Stimulated activated CD8-positive, alpha-beta memory T cell treated with anti-CD3 and anti-CD28 coated beads, Interleukin-4, amount 100 ng/mL, for 48 hours (primary cell): ENCODE results near the gene ZBTB47.

Source experiments
- DNase-seq: peaks from one replicate; pipeline ENCODE4 v3.0.0-alpha.2; 2020

ZBTB47 gene

DNA sequence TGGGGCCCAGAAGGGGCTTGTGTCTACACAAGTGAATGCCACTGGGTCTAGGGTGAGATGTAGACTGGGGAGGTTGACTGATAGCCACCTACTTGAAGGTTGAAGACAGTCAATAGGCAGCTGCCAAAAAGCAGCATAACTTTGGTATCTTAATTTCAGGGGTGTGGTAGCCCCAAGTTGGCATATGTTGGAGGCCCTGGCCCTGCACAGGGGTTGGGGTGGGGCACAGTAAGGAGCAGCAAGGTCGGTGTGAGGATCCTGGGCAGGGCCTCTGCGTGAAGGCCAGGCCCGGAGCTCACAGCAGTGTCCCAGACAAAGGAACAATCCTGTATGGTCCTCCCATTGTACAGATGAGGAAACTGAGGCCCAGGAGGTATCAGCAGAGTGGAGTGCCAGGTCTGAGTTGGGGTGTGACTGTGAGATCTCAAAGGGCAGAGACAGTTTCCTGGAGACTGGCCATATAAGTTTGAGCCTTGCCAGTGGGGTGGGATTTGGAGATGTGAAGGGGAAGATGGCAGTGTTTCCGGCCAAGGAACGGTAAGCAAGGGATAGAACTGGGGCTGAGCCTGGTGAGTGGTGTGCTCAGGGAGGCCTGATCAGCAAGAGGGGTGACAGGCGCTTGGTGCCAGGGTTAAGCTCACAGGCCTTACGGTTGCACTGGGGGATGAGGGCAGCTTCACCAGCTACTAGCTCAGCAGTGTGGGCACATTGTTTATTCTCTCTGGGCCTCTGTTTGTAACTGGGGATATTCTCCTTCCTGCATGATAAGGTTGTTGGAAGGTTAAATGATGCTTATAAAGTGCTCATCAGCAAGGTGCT is 33.5 kb downstream of the ZBTB47 start:
- DNase-seq = no peak

GRCh38 chr3:42688016-42688415 is 34.5 kb downstream of the ZBTB47 start:
- DNase-seq = no peak

DNA sequence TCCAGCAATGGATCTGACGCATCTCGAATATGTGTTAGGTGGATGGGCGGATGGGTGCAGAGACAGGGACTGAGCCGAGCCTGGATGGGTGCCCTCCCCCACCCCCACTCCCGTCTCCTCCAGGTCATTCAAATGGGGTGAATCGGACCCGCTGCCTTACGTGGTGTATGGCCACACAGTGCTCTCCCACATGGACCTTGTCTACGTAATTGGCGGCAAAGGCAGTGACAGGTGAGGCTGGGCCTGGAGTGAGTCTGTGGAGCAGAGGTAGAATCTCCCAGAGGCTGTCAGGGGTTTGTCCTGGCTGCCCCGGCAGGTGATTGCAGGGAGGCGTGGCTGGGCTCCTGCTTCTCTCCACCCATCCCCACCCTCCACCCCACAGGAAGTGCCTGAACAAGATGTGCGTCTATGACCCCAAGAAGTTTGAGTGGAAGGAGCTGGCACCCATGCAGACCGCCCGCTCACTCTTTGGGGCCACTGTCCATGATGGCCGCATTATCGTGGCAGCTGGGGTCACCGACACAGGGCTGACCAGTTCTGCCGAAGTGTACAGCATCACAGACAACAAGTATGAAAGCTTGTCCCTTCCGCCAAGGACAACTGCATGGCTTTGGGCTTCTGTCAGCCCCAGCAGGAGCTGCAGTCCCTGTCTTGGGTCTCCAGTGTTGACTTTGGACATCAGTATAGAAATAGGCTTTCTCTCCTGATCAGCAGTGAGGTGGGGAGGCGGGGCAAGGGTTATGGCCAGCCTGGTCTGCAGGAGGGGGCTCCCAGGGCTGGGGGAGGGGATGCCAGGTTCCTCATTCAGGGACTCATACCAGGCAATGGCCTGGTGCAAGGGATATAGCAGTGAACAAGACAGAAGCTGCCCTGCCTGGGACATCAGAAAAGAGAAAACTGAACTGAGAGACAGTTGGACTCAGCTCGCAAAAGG is 35.3 kb downstream of the ZBTB47 start:
- no peak for DNase-seq

GRCh38 chr3:42689421-42690014 is 36.0 kb downstream of the ZBTB47 start:
- DNase-seq = no peak

DNA sequence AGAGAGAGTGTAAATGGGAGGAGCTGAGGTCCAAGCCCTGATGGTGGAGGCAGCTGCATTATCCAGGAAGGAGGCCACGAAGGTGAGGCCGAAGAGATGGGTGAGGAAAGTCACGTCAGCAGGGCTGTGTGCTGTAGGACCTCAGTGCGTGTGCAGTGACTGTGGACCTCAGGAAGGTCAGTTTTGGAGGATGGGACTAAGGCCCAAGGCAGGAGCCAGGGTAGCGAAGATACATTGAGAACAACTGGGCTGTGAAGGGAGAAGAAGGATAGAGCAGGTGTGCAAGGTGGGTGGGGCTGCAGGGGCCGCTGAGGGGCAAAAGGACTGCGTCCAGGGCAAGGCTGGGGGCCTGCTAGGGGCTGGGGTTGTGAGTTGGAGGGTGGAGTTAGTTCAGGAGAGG is 36.7 kb downstream of the ZBTB47 start:
- no peak for DNase-seq

- DNase-seq = no peak
These were observed 37.5 kb downstream of the ZBTB47 start for GRCh38 chr3:42690766-42691680.

- DNase-seq = no peak
These were observed 38.5 kb downstream of the ZBTB47 start for GRCh38 chr3:42691816-42692666.

DNA sequence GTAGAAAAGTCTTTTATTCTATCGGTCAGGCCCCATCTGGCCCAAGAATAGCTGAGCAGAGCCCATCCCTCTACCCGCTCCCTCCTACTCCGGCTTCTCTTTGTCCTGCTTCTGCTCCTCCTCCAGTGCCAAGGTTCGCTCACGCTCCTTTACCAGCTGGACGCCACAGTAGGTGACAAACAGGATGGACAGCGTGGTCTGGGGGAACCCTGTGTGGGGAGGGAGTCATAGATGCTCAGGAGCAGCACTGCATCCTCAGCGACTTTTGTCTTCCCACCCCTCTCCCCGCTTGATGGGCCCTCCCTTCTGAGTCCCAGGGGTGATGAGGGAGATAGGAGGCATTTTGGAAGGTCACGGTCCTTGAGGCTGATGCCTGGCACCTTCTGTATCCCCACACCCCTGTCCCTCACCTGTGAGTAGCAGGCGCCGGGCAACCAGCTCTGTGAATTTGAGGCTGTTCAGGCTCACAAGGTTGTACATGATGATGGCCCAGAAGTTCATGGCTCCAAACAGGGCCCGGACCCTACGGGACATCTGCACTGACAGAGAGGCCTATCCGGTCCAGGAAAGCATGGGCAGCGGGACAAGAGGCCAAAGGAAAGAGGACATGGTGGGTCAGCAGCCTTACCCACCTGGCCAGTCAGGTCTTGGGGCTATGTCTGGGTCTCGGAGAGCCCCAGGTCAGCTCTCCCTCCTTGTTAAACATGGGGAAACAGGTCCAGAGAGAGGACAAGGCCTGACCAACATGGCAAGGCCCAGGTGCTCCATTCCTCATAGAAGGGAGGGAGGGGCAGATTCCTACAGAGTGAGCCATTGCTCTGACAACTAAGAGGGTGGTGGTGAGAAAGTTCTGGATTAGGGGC is 39.4 kb downstream of the ZBTB47 start:
- no peak for DNase-seq

DNA sequence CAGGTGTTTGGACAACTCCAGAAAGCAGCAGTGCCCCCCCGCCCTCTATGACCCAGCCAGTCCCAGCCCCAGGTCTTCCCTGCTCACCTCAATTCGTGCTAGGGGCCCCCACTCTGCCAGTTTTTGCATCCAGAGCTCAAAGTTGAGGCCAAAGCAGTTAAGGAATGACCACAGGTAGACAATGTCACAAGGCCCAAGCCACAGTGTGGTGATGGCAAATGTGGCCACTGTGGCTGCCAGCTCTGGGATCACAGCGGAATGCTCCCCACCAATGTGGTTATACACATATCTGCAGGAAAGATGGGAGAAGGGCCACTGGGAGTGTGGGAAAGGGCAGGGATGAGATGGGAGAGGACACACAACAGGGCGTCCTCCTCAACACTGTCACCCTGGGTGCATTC is 40.0 kb downstream of the ZBTB47 start:
- no peak for DNase-seq

DNA sequence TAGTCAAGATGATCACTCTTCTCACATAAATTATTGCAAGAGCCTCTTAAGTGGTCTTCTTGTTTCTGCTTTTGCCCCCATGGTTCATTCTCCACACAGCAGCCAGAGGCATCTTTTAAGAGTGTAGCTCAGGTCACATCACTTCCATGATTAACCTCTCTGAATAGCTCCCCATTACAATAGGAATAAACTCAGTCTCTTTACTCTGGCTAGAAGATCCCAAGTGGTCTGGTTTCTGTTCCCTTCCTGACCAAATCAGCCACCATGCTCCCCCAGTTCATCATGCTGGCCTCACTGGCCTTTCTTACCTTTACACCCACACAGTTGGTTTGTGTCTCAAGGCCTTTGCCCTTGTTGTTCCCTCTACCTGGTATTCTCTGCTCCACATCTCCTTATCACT is 40.9 kb downstream of the ZBTB47 start:
- DNase-seq = no peak

DNA sequence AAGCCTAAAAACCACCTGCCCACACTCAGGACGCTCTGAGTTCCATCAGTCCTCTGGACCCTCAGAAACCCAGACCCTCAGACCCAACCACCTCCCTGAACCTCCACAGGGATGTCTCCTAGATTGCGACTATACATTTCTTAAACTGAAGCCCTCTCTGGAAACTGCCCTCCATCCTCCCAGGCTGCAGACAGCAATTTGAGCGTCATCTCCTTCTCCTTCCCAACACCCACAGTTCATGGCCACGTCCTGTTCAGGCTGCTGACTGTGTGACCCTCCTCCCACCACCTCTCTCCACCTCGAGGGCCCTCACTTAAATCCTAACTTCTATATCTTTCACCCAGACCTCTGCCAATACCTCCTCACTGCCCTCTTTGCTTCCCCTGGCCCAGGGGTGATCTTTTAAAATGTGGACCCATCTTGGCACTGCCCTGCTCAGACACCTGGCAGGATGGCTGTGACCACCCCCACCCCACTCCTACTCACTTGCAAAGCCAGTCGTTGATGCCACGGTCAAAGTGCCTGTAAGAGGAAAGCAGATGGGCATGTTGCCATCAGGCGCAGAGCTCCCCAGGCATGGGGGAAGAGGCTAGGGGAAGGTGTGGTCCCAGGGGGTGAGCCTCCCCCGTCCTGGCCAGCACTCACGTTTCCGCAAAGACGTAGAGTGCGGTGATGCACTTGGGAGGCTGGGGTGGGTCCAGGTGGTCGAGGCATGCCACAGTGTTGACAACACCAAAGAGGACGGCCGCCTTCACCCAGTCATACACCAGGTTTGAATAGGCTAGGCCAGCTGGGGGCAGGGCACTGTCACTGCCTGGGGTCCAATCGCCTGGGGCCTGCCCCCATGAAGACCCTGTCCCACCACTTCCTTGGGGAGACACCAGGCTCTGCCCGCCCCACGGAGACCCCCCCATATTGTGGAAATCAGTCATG is 43.1 kb downstream of the ZBTB47 start:
- no peak for DNase-seq

DNA sequence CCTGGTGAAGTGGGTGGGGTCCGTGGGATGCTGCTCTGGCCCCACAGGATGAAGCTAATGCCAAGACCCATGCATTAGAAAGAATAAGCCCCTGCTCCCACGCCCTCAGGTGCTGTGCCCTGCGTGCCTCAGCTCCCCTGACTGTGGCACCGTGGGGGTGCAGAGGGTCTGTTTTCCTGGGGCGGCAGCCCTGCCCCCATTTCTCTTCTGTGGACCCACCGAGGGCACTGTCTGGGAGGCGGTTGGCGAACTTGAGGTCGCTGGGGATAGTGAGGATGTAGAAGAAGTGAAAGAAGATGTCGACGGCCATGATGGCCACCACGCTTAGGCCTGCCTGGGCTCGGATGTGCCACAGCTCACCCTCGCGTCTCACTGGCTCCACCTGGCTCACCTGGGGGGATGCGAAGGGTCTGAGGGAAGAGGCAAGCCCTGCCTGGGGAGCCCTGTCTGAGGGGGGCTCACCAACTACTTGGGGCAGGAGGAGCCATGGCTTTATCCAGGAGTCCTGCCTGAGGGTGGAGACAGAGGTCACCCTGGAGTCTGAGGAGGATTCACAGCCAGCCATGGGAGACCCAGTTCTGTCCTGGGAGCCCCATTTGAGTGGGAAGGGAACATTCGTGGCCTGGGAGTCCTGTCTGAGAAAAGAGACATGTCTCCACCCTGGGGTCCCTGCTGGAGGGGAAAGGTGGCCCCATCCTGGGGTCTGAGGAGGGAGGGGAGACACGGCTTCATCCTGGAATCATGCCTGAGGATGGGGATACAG is 44.0 kb downstream of the ZBTB47 start:
- no peak for DNase-seq

GRCh38 chr3:42698216-42698910 is 44.9 kb downstream of the ZBTB47 start:
- no peak for DNase-seq

GRCh38 chr3:42698911-42699230 is 45.4 kb downstream of the ZBTB47 start:
- DNase-seq = peak; percentile 30

DNA sequence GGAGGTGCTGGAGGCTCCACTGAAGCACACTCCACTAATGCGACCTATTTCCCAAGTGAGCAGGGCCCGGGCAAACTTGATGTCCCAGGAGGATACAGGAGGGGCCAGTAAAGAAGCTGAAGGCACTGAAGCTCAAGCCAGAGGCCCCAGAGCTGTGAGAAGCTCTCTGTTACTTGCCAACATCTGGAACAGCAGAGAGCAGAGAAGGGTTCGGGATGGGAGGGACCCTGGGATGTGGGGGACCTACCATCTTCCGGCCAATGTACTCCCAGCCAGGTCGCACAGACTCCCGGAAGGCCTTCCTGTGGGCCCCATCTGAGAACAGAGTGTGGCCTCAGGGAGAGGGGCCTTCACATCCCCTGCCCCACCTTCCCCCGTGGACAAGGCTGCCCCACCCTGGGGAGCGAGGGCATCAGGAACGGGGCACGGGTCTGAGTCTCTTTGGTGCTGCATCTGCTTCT is 46.0 kb downstream of the ZBTB47 start:
- DNase-seq = no peak

DNA sequence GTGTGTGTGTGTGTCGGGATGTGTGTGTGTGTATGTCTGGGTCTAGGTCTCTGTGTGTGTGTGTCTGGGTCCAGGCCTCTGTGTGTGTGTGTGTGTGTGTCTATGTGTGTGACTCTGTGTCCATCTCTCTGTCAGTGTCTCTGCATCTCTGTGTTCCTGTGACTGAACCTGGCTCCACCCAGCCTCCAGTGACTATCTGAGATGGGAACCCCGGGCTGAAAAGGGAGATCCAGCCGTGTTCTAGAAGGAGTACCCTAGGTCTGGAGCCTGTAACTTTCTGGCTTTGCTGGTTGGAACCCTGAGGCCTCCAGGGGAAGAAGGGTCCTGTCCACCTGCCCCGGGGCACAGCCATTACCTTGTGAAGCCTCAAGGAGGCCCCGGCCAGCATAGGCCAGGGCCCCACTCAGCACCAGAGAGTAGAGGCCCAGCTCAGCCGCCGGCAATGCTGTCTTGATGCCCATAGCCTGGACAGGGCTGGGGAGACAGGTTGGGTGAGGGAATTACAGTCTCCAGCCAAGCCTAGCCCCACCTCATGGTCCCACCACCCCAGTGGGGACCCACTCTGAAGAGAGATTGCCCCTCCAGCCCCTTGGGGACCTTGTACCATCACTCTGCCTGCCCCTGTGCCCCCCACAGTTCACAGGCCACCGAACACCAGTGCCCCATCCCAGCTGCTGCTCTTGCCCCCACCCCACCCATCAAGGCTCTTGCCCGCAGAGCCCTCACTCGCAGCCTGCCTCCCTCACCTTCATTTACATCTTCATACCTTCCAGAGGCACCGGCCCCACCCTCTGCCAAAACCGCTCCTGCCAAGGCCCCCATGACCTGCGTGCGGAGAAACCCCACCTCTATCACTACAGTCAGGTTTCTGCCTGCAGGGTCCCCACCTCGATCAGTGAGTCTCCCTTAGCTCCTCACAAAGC is 47.1 kb downstream of the ZBTB47 start:
- peak; percentile 5 for DNase-seq
